T-helper 2 cell treated with Interferon-gamma antibody and Interleukin-4, amounts not matched to agents 100 ng/mL and 5 ng/mL, for 36 hours (primary cell): ENCODE results near the gene NEK8. TPM values are rescaled to one million over a fixed set of nuclear protein-coding genes. Genes with fewer than 3 reads are reported as not detected.
"Not testable (repeated sequence)": the region's sequence is repeated elsewhere in the genome, so short reads cannot be mapped to it uniquely, and the experiment has no call there.

Experiments
- intact Hi-C: fragments of 100-400 bp; cut with micrococcal nuclease; formaldehyde crosslinking; loops from one replicate; pipeline ENCODE4 v1.15.1; 2023
- total RNA-seq: library from RNA; stranded (reverse); gene quantifications from 2 replicates; pipeline ENCODE4 v1.2.3, GENCODE V29; 2022

NEK8 gene
- total RNA-seq, 1 donor from 2014 or later, result 5.5 TPM

DNA sequence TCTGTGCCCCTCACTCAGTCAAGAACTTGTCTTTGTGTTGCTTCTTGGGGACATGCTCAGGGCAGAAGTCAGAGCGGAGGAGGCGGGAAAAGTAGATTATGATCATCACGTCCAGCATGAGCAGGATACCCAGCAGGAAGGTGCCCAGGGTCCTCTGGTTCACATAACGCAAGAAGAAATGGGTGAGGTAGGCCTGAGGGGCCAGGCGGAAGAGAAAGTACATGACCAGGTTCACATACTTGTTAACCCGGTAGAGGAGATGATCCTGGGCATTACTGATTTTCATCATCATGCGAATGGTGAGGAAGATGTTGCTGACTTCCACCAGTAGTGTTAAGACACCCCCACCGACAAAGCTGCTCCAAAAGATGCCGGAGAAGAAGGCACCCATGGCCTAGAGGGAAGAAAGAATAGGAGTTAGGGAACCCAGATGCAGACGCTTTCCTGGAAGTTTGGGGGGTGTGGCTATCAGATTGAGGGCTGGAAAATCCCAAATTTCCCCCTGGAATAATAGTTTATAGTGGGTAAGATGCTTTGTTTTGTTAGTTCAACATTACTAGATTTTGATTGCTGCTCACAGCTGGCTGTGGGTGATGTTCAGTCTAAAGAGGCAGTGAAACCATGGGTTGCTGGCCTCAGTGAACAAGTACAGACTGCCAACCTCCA is 4.0 kb upstream of the NEK8 start:
- intact Hi-C loops, result loop anchor here (5.0 kb wide), 4 partner anchors 38 to 843 kb away; partner anchors contain the start of genes ABHD15, FAM222B, NUFIP2 and TP53I13

DNA sequence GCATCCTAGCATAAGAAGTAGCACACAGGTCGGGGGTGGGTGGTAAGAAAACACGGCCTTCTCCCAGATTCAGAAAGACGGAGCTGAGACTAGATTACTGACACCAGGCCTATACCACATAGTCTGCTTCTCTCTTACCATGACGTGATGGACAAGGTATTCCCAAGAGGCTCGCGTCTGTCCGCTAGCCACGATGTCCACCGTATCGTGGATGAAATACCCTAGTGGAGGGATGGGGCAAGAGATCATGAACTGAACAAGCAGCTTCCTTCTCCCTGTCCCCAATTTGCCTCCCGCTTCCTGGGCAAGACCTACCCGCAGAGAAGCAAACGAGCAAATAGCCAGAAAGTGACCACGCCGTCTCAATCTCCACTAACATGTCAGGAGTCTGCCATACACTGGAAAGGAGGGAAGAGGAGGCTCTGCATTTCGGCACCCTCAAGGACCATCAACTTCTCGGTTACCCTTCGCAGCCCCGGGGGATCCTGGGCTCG is 3.4 kb upstream of the NEK8 start:
- intact Hi-C loops, result loop anchor here (5.0 kb wide), 4 partner anchors 37 to 842 kb away; partner anchors contain the start of genes ABHD15, FAM222B, NUFIP2 and TP53I13

DNA sequence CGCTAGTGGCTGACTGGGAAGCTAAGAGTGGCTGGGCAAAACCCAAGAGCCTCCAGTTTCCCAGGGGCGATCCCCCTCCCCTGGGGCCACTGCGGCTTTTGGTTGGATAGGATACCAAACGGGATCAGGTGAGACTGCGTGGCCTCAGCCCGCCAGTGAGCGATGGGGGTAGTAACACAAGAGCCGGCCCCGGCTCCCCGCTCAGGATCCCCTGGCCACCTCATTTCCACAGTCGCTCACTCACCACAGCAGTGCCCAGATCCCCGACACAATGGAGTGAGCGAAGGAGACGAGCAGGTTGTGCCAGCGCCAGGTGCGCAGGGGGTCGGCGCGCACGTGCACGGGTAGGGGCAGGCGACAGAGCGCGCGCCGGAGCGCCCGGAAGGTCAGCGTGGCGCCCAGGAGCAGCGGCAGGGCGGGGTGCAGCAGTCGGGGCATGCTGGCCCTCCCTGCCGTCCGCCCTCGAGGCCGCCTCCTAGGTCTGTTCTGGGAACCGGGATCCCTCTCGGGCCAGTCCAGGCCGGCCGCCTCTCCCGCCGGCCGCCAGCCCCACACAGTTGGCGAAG is 2.8 kb upstream of the NEK8 start:
- intact Hi-C loops, result loop anchor here (2.0 to 5.0 kb wide), 7 partner anchors 37 to 842 kb away; partner anchors contain the start of genes ABHD15, BLTP2, FAM222B and NUFIP2

DNA sequence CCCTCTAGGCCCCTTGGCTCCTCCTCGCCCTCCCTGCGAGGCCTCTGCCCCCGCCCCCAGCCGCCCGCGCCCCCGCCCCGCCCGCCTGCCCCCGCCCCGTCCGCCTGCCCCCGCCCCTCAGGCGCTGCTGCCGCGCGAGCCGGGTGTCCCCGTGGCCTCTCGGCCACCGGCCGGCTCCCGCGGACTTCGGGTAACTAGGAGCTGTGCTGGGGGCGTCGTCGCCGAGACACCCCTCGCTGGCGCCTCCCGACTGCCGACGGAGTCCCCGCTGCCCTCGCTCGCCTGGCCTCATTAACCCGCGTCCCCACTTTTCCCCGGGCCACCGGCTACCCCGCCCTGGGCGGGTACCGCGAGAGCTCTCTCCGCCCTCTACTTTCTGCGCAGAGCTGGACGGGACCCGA is 2.4 kb upstream of the NEK8 start, which contains the start of gene TLCD1:
TSS of gene TLCD1 (minus strand) at position 8 of the 401 bp plus-strand sequence. CDS start 136 bp downstream, outside the sequence.
- intact Hi-C loops, result loop anchor here (2.0 to 5.0 kb wide), 7 partner anchors 36 to 841 kb away; partner anchors contain the start of genes ABHD15, BLTP2, FAM222B and NUFIP2

DNA sequence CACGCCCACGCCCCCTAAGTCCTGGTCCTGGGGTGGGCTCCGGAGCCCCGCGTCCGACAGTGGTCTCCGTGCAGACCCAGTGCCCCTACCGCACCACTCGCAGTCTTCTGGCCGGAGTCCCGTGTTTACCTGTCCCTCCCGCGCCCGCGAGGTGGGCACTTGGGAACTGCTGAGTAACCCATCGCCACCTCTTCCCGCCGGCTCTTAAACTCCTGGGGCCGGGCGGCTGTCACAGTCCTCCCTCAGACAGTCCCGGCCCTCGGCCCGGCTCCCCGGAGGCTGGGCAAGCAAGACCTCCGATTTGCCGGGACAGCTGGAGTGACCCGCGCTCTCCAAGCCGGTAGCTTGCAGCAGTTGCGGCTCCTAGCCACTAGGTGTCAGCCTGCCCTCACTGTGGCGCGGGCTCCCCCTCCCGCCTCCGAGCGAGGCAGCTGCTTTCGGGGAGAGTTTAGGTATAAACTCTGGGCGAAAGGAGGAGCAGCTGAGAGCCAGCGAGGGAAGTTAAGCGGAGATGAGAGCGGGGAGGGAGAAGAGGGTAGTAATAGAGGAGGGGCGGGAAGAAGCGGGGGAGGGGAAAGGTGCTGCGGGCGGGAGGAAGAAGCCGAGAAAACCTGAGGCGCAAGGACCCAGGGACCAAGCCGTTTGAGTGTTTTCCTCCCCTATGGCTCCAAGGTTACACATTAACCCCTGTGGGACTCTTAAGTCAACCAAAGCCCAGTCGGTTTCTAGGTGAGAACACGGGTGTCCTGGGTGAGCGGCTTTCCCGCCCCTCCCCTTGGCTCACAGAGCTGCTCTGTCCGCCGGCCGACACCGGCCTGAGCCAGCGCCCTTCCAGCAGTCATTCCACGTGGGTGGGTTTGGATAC is 1.7 kb upstream of the NEK8 start:
- intact Hi-C loops, result loop anchor here (1.0 to 5.0 kb wide), 9 partner anchors 23 to 840 kb away; partner anchors contain the start of genes ABHD15, BLTP2, FAM222B and NUFIP2

DNA sequence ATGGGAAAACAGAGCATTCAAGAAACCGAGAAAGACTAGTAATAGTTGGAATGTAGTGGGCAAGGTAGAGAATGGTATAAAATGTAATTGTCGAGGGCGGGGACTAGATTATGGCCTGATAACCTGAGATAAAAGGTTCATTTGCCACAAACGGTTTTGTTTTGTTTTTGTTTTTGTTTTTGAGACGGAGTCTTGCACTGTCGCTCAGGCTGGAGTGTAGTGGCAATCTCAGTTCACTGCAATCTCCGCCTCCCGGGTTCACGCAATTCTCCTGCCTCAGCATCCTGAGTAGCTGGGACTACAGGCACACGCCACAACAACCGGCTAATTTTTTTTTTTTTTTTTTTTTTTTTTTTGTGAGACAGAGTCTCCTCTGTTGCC is 1.4 kb downstream of the NEK8 start:
- intact Hi-C loops, result loop anchor here (2.0 to 5.0 kb wide), 5 partner anchors 32 to 837 kb away; partner anchors contain the start of genes ABHD15, FAM222B, NUFIP2 and TP53I13

DNA sequence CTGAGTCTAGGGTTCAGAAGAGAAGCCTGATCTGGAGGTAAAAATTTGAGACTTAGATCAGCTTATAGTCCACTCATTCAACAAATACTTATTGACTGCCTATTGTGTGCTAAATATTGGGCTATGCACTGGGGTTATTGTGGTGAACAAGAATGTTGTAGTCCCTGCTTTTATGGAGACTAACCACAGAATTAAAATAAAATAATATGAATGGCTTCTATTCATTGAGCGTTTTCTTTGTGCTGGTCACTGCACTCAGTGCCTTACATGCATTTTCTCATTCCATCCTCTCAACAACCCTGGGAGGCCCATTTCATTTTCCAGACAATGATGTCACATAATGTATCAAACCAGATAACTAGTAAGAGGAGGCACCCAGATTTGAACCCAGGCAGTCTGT is 4.8 kb downstream of the NEK8 start:
- intact Hi-C loops, result no loop called here

DNA sequence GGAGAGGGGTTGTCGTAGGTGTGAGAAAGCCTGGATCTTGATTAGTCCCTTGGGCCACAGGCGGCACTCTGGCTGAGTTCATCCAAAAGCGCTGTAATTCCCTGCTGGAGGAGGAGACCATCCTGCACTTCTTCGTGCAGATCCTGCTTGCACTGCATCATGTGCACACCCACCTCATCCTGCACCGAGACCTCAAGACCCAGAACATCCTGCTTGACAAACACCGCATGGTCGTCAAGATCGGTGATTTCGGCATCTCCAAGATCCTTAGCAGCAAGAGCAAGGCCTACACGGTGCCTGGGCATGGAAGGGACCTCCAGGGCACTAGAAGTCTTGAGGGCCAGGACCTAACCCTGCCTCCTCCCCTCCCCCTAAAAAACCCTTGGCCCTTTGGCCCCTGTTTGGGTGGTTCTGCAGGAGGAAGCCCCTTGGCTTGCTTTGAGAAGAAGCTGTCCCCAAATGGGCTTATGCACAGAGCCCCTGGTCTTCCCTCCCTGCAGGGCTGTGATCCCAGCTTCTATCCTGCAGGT is 6.2 kb downstream of the NEK8 start:
- intact Hi-C loops, result no loop called here

DNA sequence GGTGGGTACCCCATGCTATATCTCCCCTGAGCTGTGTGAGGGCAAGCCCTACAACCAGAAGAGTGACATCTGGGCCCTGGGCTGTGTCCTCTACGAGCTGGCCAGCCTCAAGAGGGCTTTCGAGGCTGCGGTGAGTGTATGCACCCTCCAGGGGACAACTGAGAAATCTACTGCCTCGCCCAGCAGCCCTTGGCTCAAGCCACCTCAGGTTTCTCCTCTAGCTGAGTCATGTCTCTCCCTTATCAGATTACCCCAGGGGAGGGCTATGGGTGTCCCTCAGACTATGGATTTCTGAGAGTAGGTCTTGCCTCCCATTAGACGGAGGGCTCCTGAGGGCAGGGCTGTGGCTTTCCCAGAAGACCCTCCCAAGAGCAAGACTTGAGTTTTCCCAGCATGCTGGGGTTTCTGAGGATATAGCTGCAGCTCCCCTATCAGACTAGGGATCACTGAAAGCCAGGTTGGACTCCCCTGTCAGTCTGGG is 6.7 kb downstream of the NEK8 start:
- intact Hi-C loops, result no loop called here

DNA sequence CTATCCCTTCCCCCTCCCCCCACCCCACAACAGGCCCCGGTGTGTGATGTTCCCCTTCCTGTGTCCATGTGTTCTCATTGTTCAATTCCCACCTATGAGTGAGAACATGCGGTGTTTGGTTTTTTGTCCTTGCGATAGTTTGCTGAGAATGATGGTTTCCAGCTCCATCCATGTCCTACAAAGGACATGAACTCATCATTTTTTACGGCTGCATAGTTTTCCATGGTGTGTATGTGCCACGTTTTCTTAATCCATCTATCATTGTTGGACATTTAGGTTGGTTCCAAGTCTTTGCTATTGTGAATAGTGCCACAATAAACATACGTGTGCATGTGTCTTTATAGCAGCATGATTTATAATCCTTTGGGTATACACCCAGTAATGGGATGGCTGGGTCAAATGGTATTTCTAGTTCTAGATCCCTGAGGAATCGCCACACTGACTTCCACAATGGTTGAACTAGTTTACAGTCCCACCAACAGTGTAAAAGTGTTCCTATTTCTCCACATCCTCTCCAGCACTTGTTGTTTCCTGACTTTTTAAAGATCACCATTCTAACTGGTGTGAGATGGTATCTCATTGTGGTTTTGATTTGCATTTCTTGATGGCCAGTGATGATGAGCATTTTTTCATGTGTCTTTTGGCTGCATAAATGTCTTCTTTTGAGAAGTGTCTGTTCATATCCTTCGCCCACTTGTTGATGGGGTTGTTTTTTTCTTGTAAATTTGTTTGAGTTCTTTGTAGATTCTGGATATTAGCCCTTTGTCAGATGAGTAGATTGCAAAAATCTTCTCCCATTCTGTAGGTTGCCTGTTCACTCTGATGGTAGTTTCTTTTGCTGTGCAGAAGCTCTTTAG is 7.6 kb downstream of the NEK8 start:
- intact Hi-C loops, result not testable (repeated sequence)

DNA sequence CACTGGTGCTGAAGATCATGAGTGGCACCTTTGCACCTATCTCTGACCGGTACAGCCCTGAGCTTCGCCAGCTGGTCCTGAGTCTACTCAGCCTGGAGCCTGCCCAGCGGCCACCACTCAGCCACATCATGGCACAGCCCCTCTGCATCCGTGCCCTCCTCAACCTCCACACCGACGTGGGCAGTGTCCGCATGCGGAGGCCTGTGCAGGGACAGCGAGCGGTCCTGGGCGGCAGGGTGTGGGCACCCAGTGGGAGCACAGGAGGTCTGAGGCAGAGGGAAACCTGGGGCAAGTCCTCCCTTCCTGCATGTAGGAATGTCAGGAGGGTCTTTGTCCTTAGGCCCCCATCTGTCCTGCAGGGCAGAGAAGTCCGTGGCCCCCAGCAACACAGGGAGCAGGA is 8.7 kb downstream of the NEK8 start:
- intact Hi-C loops, result no loop called here

DNA sequence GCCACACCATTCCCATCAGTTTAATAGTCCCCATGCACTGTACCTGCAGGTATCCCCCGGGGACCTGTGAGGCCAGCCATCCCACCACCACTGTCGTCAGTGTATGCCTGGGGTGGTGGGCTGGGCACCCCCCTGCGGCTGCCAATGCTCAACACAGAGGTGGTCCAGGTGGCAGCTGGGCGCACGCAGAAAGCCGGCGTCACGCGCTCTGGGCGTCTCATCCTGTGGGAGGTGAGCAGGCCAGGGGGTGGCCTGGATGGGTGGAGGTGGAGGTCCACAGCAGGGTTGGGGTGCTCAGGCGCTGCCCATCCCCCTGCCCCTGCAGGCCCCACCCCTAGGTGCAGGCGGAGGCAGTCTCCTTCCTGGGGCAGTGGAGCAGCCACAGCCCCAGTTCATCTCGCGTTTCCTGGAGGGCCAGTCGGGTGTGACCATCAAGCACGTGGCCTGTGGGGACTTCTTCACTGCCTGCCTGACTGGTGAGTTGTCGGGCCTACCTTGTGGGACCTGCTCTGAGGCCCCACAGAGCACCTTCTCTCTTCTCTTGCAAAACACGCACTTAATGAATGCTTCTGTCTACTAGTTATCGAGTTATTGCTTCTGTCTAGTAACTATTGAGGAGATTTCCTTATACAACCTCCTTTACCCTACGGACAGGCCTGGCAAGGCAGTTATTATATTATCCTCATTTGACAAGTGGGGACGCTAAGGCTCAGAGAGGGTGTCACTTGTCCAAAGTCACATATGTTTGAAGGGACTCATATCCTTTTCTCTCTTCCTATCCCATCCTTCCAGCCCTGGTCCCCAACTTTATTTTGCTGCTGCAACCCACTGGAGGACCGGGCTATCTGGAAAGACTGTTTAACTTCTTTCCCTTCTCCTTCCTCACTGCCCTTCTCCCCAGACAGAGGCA is 9.4 kb downstream of the NEK8 start:
- intact Hi-C loops, result no loop called here

DNA sequence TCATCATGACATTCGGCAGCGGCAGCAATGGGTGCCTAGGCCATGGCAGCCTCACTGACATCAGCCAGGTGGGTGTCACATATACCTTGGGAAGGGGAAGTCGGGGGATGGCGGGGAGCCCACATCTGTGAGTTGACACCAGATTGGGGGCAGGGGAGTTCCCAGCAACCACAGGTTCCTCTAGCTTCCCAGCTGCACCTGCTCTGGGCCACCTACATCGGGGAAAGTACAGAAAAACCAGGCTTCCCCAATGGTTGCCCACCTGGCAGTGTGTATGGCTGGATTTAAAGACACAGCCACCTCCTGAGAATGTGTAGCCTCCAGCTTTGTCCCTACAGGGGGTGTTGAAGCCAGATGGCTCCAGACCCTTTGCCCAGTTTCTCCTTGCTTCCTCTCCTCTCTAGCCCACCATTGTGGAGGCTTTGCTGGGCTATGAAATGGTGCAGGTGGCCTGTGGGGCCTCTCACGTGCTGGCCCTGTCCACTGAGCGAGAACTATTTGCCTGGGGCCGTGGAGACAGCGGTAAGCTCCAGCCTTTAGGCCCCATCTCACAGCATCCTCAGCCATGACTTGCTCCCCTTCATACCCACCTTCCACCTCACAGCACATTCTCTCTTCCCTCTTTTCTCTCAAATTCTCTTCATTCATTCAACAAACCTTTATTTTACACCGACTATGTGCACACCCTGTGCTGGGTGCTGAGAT is 10.2 kb downstream of the NEK8 start:
- intact Hi-C loops, result no loop called here

DNA sequence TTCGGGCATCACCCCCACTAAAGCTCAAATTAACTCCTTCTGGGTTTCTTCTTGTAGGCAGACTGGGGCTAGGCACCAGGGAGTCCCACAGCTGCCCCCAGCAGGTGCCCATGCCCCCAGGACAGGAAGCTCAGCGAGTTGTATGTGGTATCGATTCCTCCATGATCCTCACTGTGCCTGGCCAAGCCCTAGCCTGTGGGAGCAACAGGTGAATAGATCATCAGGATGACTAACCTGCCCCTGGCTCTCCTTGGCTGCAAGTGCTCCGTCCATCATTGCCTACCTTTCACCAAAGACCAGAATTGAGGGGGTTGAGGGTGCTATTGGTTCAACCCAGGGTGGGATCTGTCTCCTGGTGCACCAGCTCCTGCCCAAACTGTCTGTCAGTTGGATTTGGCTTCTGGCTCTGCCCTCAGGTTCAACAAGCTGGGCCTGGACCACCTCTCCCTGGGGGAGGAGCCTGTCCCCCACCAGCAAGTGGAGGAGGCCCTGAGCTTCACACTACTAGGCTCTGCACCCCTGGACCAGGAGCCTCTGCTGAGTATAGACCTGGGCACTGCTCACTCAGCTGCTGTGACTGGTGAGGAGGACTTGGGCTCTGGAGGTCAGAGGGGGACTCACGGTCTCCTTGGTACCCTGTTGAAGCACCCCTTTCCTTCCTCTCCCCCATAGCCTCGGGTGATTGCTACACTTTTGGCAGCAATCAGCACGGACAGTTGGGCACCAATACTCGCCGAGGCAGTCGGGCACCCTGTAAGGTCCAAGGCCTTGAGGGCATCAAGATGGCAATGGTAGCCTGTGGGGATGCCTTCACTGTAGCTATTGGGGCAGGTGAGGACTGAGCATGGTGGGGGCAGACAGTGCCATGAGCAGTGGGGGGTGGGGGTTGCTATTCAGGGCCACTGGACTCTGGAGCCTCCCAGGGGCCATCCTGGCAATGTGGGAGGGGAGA is 12.1 kb downstream of the NEK8 start:
- intact Hi-C loops, result no loop called here

DNA sequence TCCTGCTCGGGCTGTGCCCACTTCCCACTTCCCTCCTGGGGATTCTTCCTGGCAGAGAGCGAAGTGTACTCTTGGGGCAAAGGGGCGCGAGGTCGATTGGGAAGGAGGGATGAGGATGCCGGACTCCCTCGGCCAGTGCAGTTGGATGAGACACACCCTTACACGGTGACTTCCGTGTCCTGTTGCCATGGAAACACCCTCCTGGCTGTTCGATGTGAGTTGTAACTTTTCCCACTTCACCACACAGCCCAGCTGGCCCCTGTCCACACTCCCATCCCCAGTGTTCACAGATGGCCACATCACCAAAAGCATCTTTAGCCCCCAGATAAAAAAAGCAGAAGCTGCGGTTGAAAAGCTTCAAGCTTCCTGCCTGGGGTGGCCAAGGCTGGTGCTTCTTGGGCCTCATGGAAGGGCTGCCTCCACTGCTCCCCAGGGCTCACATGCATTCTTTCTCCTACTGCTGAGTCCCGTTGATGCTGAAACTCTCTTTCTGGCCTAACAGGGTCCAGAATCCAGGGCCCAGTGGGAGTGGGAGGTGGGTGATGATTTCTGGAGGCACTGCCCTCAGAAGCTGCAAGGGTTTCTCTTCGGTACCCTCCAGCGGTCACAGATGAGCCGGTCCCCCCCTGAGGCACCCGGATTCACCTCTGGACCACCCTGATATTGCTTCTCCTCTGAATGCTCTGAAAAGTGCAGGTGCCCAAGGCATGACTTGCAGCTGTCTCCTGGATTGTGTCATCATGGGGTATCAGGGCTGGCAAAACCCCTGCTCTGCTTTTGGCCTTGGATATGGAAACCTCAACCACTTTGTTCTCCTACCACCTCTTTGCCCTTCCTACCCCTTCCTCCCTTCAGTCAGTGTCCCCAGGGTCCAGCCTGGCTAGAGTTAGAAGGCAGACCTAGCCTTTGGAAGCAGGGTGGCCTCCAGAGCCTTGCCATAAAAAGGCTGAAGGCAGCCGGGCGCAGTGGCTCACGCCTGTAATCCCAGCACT is 13.1 kb downstream of the NEK8 start:
- intact Hi-C loops, result no loop called here
